Small intestine (tissue), 16 donors: ENCODE data around the gene TMEM108. TPM values are rescaled to one million over a fixed set of nuclear protein-coding genes. Genes with fewer than 3 reads are reported as not detected.
A peak's percentile ranks its signal among the peaks of the same experiment; 100 is the strongest.
"Not testable (repeated sequence)": the region's sequence is repeated elsewhere in the genome, so short reads cannot be mapped to it uniquely, and the experiment has no call there.

Experiments used
- DNase-seq, 2 donors: peaks; one replicate each; pipeline versions ENCODE4 v3.0.0 to v3.0.0-alpha.2; 2013
- FAIRE-seq: peaks from 2 replicates; lab custom pipeline; 2012; peaks lifted over from hg19 to GRCh38; lab: Jason Lieb, UNC
- H3K27ac ChIP-seq, 3 donors: one replicate each; pipeline ENCODE4 v1.5.1; 2013; ENCODE audit warnings: low read length in 2 of 3, mild to moderate bottlenecking in 2 of 3, control low read depth in 1 of 3, inconsistent platforms in 1 of 3, low read depth in 1 of 3, moderate library complexity in 1 of 3
- H3K27me3 ChIP-seq, 3 donors: one replicate each; pipeline ENCODE4 v1.6.1; 2013; ENCODE audit warnings: low read length in 3 of 3, inconsistent platforms in 1 of 3; ENCODE audit not compliant: control insufficient read depth in 3 of 3, insufficient read depth in 3 of 3
- H3K36me3 ChIP-seq, 3 donors: one replicate each; pipeline ENCODE4 v1.6.1; 2013; ENCODE audit warnings: low read length in 3 of 3, inconsistent platforms in 1 of 3, low read depth in 1 of 3, mild to moderate bottlenecking in 1 of 3, moderate library complexity in 1 of 3; ENCODE audit not compliant: control insufficient read depth in 3 of 3, insufficient read depth in 2 of 3
- H3K4me1 ChIP-seq, 3 donors: one replicate each; pipeline ENCODE4 v1.6.1; 2013; ENCODE audit warnings: low read length in 2 of 3, inconsistent platforms in 1 of 3, low read depth in 1 of 3, mild to moderate bottlenecking in 1 of 3, moderate library complexity in 1 of 3; ENCODE audit not compliant: control insufficient read depth in 3 of 3, insufficient read depth in 2 of 3
- H3K4me3 ChIP-seq, 3 donors: one replicate each; pipeline ENCODE4 v1.5.1; 2013; ENCODE audit warnings: low read length in 3 of 3, control low read depth in 1 of 3, inconsistent platforms in 1 of 3, low read depth in 1 of 3, mild to moderate bottlenecking in 1 of 3, moderate library complexity in 1 of 3
- H3K9me3 ChIP-seq, 2 donors: one replicate each; pipeline ENCODE4 v1.6.1; 2013; ENCODE audit warnings: low read depth in 1 of 2, low read length in 1 of 2; ENCODE audit not compliant: control insufficient read depth in 2 of 2, insufficient read depth in 1 of 2
- WGBS, 3 donors: extraction: QIAGEN DNeasy Blood & Tissue Kit; methylation state at CpG; one replicate each; pipeline ENCODE4 v1.1.7; 2013; 5-methylcytosine and 5-hydroxymethylcytosine counted together
- long read RNA-seq, 10 donors: transcript quantifications; one replicate each; lab custom pipeline, GENCODE V29; 2026
- polyA plus RNA-seq, 4 donors: library from polyadenylated mRNA; stranded (reverse) in 3 of 4; unstranded in 1 of 4; fragments of 200-250 nt in 3 of 4; fragments of 120-200 nt in 1 of 4; gene quantifications; one replicate each; pipeline versions ENCODE4 v1.2.1 to v1.2.3, GENCODE V29; 2013
- donor health status: healthy with polysubstance abuse.
- donor health status: control.
- donor health status: control.
- donor health status: Bipolar disorder and iron deficiency.
- donor health status: healthy.

The TMEM108 gene
- polyA plus RNA-seq, result under 1 TPM in 2 of 4 donors, not detected in 2; 0.41 to 0.94 TPM
- long read RNA-seq, donor 1, result 0 reads
- long read RNA-seq, donor 2, partial matches to known transcripts, result 0 of 1 reads
- long read RNA-seq, donor 2, other reads (novel, unspliced or antisense), result 0 of 1 reads
- long read RNA-seq, donor 3, result 0 reads
- long read RNA-seq, donor 4, result 0 reads
- long read RNA-seq, donor 5, partial matches to known transcripts, result 0 of 1 reads
- long read RNA-seq, donor 5, other reads (novel, unspliced or antisense), result 0 of 1 reads
- long read RNA-seq, donor 6, result 0 reads
- long read RNA-seq, donor 7, result 0 reads
- long read RNA-seq, donor 8, result 0 reads
- long read RNA-seq, donor 9, result 0 reads
- long read RNA-seq, donor 10, partial matches to known transcripts, result 0 of 5 reads
- long read RNA-seq, donor 10, other reads (novel, unspliced or antisense), result 0 of 5 reads

DNA sequence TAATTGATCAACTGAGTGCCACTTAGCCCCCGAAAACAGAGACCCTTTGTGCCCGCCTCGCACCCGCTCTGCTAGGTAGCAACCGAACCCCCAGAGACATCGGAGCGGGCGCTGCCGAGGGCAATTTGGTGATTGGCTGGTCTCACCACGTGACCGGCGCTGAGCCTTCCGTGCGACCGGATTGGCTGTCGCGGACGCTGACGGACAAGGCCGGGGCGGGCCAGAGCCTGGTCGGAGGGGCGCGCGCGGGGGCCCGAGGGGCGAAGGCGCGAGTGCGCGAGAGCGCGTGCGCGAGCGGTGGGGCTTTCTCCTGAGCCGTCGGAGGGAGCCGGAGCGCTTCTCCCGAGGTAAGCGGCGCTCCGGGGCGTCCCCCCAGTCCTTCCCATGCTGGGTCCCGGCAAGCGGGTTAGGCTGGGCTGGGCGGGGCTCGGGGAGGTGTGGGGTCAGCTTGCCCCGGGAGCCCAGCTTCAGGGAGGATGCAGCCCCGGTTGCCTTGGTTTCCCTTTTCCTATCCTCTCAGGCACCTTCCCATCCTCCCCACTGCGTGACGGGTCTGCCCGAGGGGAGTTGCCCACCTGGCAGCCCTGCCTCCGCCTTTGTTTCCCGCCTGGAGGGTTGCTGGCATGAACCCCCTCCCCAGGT lies at the start of gene TMEM108:
TMEM108 (plus strand) TSS at position 303 of the 642 bp plus-strand sequence.
- Histone ChIP-seq H3K27ac (no peak within 1 kb of the TSS), H3K9me3 (no peaks in the 10 kb centered on the region), H3K36me3 (no peaks in the 10 kb centered on the region), H3K4me1 (peaks cover 0 to 4% (median 0%) of the 10 kb centered on the region in 3 donors), H3K27me3 (peaks cover 0 to 38% (median 8%) of the 10 kb centered on the region in 3 donors), H3K4me3 (peak within 1 kb of the TSS in 2 of 3 donors; percentile 38 to 45)
- DNase-seq (peak; percentile 16 to 56), FAIRE-seq (no peak)
- 4 to 7% (median 4%) methylated on average over 38 to 57 of the region's 57 CpGs for WGBS, 3 donors

- no peaks in the 10 kb centered on the region for H3K4me1 ChIP-seq
- no peaks in the 10 kb centered on the region for H3K9me3 ChIP-seq
- no peak for DNase-seq
- no peaks in the 10 kb centered on the region for H3K36me3 ChIP-seq
- FAIRE-seq, result no peak
- 68 to 96% (median 78%) methylated on average over 1 of the region's 1 CpG for WGBS, 3 donors
- no peak overlapping the region for H3K27ac ChIP-seq
- no peak overlapping the region for H3K4me3 ChIP-seq
- peaks cover 0 to 2% (median 0%) of the 10 kb centered on the region in 3 donors for H3K27me3 ChIP-seq
Observed at GRCh38 chr3:132995971-132996370, 42.2 kb upstream of the TMEM108 start.

GRCh38 chr3:132997404-132998185 lies 40.6 kb upstream of the TMEM108 start:
- FAIRE-seq, result no peak

DNA sequence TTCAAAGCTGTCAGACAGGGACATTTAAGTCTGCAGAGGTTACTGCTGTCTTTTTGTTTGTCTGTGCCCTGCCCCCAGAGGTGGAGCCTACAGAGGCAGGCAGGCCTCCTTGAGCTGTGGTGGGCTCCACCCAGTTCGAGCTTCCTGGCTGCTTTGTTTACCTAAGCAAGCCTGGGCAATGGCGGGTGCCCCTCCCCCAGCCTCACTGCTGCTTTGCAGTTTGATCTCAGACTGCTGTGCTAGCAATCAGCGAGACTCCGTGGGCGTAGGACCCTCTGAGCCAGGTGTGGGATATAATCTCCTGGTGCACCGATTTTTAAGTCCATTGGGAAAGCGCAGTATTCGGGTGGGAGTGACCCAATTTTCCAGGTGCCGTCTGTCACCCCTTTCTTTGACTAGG lies 33.2 kb upstream of the TMEM108 start:
- H3K36me3 ChIP-seq, H3K9me3 ChIP-seq, H3K27ac ChIP-seq, H3K4me1 ChIP-seq, H3K4me3 ChIP-seq, FAIRE-seq, DNase-seq, H3K27me3 ChIP-seq: not testable (repeated sequence)
- WGBS, 3 donors, result 81 to 95% (median 87%) methylated on average over 7 to 9 of the region's 9 CpGs

More at GRCh38 chr3:132997404-132998185, 40.6 kb upstream of the TMEM108 start:
- H3K36me3 ChIP-seq, result no peaks in the 10 kb centered on the region
- DNase-seq, result no peak
- H3K9me3 ChIP-seq, result no peaks in the 10 kb centered on the region
- H3K4me1 ChIP-seq, result no peaks in the 10 kb centered on the region
- WGBS, 3 donors, result 92 to 95% (median 93%) methylated on average over 2 of the region's 2 CpGs
- no peak overlapping the region for H3K4me3 ChIP-seq
- peaks cover 0 to 1% (median 0%) of the 10 kb centered on the region in 3 donors for H3K27me3 ChIP-seq
- H3K27ac ChIP-seq, result no peak overlapping the region

DNA sequence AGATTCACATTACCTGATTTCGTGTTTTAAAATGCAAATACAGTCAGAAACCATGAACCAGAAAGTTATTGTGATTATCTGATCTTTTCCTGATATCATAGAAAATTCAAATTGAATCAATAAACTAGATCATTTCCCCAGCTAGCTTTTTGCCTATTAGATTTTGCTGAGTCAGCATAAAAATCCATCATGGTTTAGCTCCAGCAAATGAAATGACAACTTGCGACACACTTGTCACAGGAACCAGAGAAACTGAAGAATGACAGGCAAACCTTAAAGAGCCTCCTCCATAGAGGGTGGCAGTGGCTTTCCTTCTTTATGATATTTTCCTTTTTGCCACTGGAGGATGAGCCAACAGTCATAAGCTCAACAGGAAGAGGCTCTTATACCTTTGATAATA lies 30.6 kb upstream of the TMEM108 start:
- Histone ChIP-seq H3K9me3 (peaks cover 0 to 7% of the 10 kb centered on the region in 2 donors), H3K27ac (no peak overlapping the region), H3K27me3 (no peaks in the 10 kb centered on the region), H3K4me1 (no peaks in the 10 kb centered on the region), H3K4me3 (no peak overlapping the region), H3K36me3 (no peaks in the 10 kb centered on the region)
- 77 to 87% (median 82%) methylated on average over 2 of the region's 2 CpGs for whole genome bisulfite sequencing, 3 donors
- no peak for DNase-seq
- no peak for FAIRE-seq

DNA sequence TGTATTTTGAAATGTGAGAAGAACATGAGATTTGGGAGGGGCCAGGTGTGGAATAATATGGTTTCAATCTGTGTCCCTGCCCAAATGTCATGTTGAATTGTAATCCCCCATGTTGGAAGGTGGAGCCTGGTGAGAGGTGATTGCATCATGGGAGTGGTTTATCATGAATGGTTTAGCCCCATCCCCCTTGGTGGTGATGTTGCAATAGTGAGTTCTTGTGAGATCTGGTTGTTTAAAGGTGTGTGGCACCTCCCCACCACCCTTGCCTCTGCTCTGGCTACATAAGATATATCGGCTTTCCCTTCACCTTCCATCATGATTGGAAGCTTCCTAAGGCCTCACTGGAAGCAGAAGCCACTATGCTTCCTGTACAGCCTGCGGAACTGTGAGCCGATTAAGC lies 23.9 kb upstream of the TMEM108 start:
- no peak for DNase-seq
- Histone ChIP-seq H3K4me3 (no peak overlapping the region), H3K36me3 (no peaks in the 10 kb centered on the region), H3K27ac (no peak overlapping the region), H3K9me3 (peaks cover 0 to 10% of the 10 kb centered on the region in 2 donors), H3K27me3 (no peaks in the 10 kb centered on the region), H3K4me1 (no peaks in the 10 kb centered on the region)
- FAIRE-seq, result no peak
- 82 to 95% (median 90%) methylated on average over 3 of the region's 3 CpGs for WGBS, 3 donors

- H3K9me3 ChIP-seq, DNase-seq, H3K4me1 ChIP-seq, H3K27me3 ChIP-seq, H3K36me3 ChIP-seq, H3K27ac ChIP-seq, H3K4me3 ChIP-seq, FAIRE-seq: not testable (repeated sequence)
- WGBS, 3 donors, result 72 to 82% (median 79%) methylated on average over 5 of the region's 5 CpGs
Observed at GRCh38 chr3:133015573-133015972, 22.6 kb upstream of the TMEM108 start.

DNA sequence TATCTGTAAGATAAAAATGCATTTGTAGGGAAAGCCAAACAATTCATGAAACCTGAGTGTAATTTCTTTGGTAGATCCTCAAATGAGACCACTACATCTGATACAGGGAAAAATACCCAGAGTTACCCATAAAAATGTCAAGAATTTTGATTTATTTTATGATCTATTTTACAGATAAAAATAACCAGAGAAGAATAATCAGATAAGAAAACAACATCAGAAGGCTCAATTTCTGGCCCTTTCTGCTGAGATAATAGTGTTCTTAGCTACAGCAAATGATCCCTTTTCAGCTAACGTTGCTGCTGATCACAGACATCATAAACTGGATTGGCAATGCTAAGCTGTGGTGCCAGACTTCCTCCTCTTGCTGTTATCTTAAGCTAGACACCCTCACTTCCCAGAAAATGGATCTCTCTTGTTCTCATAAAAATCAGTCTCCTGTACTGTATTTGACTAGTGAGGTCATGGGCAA lies 21.3 kb upstream of the TMEM108 start:
- H3K9me3 ChIP-seq, result peaks cover 0 to 3% of the 10 kb centered on the region in 2 donors
- no peak for FAIRE-seq

More for the DNA sequence above, 21.3 kb upstream of the TMEM108 start:
- Histone ChIP-seq H3K27me3 (no peaks in the 10 kb centered on the region), H3K36me3 (no peaks in the 10 kb centered on the region), H3K4me1 (no peaks in the 10 kb centered on the region), H3K27ac (no peak overlapping the region), H3K4me3 (no peak overlapping the region)
- no peak for DNase-seq
- WGBS, 3 donors, result 0 to 12% (median 9%) methylated on average over 1 of the region's 1 CpG
